GM06990 (cell line): ENCODE results near the gene ATRIP.

Experiments
- DNase-seq: peaks from one replicate; pipeline ENCODE4 v3.0.0-alpha.2; 2011; ENCODE audit not compliant: insufficient read length; ENCODE audit errors: extremely low read depth
- H3K27me3 ChIP-seq: replicated peaks from 2 replicates; pipeline ENCODE4 v1.6.0; 2011; ENCODE audit warnings: low read length; ENCODE audit not compliant: control insufficient read depth, insufficient read depth
- H3K36me3 ChIP-seq: 2 replicates; pipeline ENCODE4 v1.5.1; 2011; ENCODE audit warnings: low read length; ENCODE audit not compliant: control insufficient read depth, insufficient read depth
- H3K4me3 ChIP-seq: replicated peaks from 2 replicates; pipeline ENCODE4 v1.5.1; 2011; ENCODE audit warnings: low read depth, mild to moderate bottlenecking, control low read depth, low read length
- TF ChIP-seq, protein P1 (sequence below): IDR thresholded peaks from 2 replicates; pipeline ENCODE4 v1.5.1; 2011; ENCODE audit warnings: low read length, control low read depth, mild to moderate bottlenecking, inconsistent platforms; ENCODE audit not compliant: insufficient read depth, poor library complexity, severe bottlenecking

The ATRIP gene

GRCh38 chr3:48465531-48466378 is 19.2 kb downstream of the ATRIP start:
- DNase-seq: peak; percentile 88
- H3K4me3 ChIP-seq: peak overlapping the region; percentile 72

GRCh38 chr3:48466386-48467109 is 20.0 kb downstream of the ATRIP start:
- DNase-seq: peak; percentile 60
- Histone ChIP-seq H3K4me3 (peak overlapping the region; percentile 72), H3K36me3 (peaks cover 29% of the 10 kb centered on the region), H3K27me3 (no peaks in the 10 kb centered on the region)
- TF ChIP-seq, protein P1, sequence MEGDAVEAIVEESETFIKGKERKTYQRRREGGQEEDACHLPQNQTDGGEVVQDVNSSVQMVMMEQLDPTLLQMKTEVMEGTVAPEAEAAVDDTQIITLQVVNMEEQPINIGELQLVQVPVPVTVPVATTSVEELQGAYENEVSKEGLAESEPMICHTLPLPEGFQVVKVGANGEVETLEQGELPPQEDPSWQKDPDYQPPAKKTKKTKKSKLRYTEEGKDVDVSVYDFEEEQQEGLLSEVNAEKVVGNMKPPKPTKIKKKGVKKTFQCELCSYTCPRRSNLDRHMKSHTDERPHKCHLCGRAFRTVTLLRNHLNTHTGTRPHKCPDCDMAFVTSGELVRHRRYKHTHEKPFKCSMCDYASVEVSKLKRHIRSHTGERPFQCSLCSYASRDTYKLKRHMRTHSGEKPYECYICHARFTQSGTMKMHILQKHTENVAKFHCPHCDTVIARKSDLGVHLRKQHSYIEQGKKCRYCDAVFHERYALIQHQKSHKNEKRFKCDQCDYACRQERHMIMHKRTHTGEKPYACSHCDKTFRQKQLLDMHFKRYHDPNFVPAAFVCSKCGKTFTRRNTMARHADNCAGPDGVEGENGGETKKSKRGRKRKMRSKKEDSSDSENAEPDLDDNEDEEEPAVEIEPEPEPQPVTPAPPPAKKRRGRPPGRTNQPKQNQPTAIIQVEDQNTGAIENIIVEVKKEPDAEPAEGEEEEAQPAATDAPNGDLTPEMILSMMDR: no peak

More at GRCh38 chr3:48465531-48466378, 19.2 kb downstream of the ATRIP start:
- Histone ChIP-seq H3K27me3 (no peaks in the 10 kb centered on the region), H3K36me3 (peaks cover 33% of the 10 kb centered on the region)
- TF ChIP-seq, protein P1: peak; percentile 55

GRCh38 chr3:48467110-48467454 is 20.5 kb downstream of the ATRIP start:
- TF ChIP-seq, protein P1: no peak
- Histone ChIP-seq H3K4me3 (peak overlapping the region; percentile 72), H3K36me3 (peaks cover 29% of the 10 kb centered on the region), H3K27me3 (no peaks in the 10 kb centered on the region)
- DNase-seq: no peak

DNA sequence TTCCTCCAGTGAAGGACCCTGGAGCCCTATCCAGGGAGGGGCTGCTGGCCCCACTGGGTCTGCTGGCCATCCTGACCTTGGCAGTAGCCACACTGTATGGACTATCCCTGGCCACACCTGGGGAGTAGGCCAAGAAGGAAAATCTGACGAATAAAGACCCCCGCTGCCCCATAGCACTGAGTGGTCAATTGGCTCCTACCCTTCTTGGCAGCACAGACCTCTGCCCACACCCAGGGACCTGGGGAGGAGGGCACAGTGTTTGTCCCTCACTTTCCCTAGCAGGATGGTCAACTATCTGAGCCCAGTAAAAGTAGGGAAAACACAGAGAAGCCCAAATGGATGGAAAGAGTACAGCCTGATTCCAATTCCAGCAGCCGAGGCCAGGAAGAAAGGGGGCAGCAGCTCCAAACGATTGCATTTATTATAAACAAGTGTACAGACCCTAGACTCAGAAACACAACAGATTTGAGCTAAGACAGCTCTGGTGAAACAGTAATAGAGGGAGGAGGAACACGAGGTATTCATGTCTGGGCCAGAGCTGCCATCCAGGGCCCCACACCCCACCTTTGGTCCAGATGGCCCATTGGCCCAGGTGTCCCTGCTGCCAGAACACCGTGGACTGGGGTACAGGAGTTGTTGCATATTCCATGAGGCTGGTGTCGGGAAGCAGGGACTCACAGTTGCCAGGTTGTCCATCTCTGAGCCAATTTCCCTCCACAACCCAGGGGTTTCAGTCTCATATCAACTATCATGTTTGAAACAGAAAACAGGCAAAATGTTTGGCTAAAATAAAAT is 21.1 kb downstream of the ATRIP start:
- TF ChIP-seq, protein P1: no peak
- H3K4me3 ChIP-seq: peak overlapping the region; percentile 72
- H3K27me3 ChIP-seq: no peaks in the 10 kb centered on the region
- no peak for DNase-seq
- H3K36me3 ChIP-seq: peaks cover 29% of the 10 kb centered on the region

- Histone ChIP-seq H3K36me3 (peaks cover 29% of the 10 kb centered on the region), H3K27me3 (no peaks in the 10 kb centered on the region), H3K4me3 (peak overlapping the region; percentile 72; the same call in 1 of the 2 replicates)
- DNase-seq: no peak
- TF ChIP-seq, protein P1: no peak
Observed at GRCh38 chr3:48468329-48468731, 21.8 kb downstream of the ATRIP start.
